B cell (primary cell): ENCODE measurements around the gene EHD1. TPM values are rescaled to one million over a fixed set of nuclear protein-coding genes. Genes with fewer than 3 reads are reported as not detected.
A peak's percentile ranks its signal among the peaks of the same experiment; 100 is the strongest.

ENCODE experiments used
- ATAC-seq: fragments of 200-7000 bp; cut with Tn5 transposase; one replicate; pipeline ENCODE4 v1.10.0; 2021; ENCODE audit warnings: low read depth, mild to moderate bottlenecking, moderate number of reproducible peaks, moderate library complexity
- CTCF ChIA-PET: fragments of 350-600 bp; sonication (Branson Sonifier 250); formaldehyde crosslinking; loops from one replicate; lab custom pipeline; 2021; ENCODE audit warnings: antibody characterized with exemption, inconsistent platforms; lab: Charles Lee
- POLR2A ChIA-PET: fragments of 350-600 bp; sonication (Branson Sonifier 250); formaldehyde crosslinking; loops from one replicate; lab custom pipeline; 2021; ENCODE audit warnings: antibody characterized with exemption; lab: Charles Lee
- DNase-seq: peaks from one replicate; pipeline ENCODE4 v3.0.0; 2013
- H2AFZ ChIP-seq: 2 replicates; pipeline ENCODE4 v1.6.1; 2012; ENCODE audit warnings: mild to moderate bottlenecking, low read depth, low read length; ENCODE audit not compliant: insufficient read depth, poor library complexity, severe bottlenecking
- H3K27ac ChIP-seq, 2 donors: 1 replicate in 1 of 2; 2 replicates in 1 of 2; pipeline ENCODE4 v1.5.1; 2012 to 2013; ENCODE audit warnings: low read length in 2 of 2, mild to moderate bottlenecking in 2 of 2, moderate library complexity in 1 of 2
- H3K27me3 ChIP-seq, 4 experiments: fragments of 200-600 bp in 1 of 4; sonication (generic) in 1 of 4; replicated peaks in 1 of 4; 1 replicate in 2 of 4; 2 replicates in 2 of 4; pipeline versions ENCODE4 v1.6.1 to v1.7.0; 2013 to 2016; ENCODE audit warnings: low read length in 3 of 4, mild to moderate bottlenecking in 2 of 4, mixed read lengths in 1 of 4, moderate library complexity in 1 of 4; ENCODE audit not compliant: insufficient read depth in 4 of 4, control insufficient read depth in 3 of 4; ENCODE audit errors: control extremely low read depth in 1 of 4
- H3K36me3 ChIP-seq, 2 experiments: replicated peaks in 1 of 2; 1 replicate in 1 of 2; 2 replicates in 1 of 2; pipeline versions ENCODE4 v1.6.1 to v1.7.1; 2013; ENCODE audit warnings: low read length in 1 of 2; ENCODE audit not compliant: insufficient read depth in 2 of 2, control insufficient read depth in 1 of 2; ENCODE audit errors: control extremely low read depth in 1 of 2, extremely low read depth in 1 of 2
- H3K4me1 ChIP-seq, 2 donors: fragments of 200-600 bp in 1 of 2; sonication (generic) in 1 of 2; 1 replicate in 1 of 2; 2 replicates in 1 of 2; pipeline versions ENCODE4 v1.5.1 to v1.6.1; 2013 to 2017; ENCODE audit warnings: low read length in 2 of 2; ENCODE audit not compliant: control insufficient read depth in 2 of 2, insufficient read depth in 2 of 2
- H3K4me2 ChIP-seq: replicated peaks from 2 replicates; pipeline ENCODE3; 2012; ENCODE audit warnings: mild to moderate bottlenecking, low read depth, low read length; ENCODE audit not compliant: poor library complexity, severe bottlenecking
- H3K4me3 ChIP-seq, 5 experiments: fragments of 200-600 bp in 1 of 5; sonication (generic) in 1 of 5; 1 replicate in 3 of 5; 2 replicates in 2 of 5; pipeline versions ENCODE4 v1.5.1 to v1.7.0; 2011 to 2016; ENCODE audit warnings: low read length in 4 of 5, mild to moderate bottlenecking in 4 of 5, low read depth in 2 of 5, control low read depth in 1 of 5, moderate library complexity in 1 of 5; ENCODE audit not compliant: insufficient read depth in 1 of 5; ENCODE audit errors: control extremely low read depth in 1 of 5, extremely low read depth in 1 of 5
- H3K79me2 ChIP-seq: fragments of 200-600 bp; sonication (generic); one replicate; pipeline ENCODE4 v1.6.0; 2016; ENCODE audit warnings: low read length; ENCODE audit not compliant: control insufficient read depth, insufficient read depth
- H3K9ac ChIP-seq: fragments of 200-600 bp; sonication (generic); 2 replicates; pipeline ENCODE4 v1.6.1; 2017; ENCODE audit warnings: mild to moderate bottlenecking, low read length, moderate library complexity
- H3K9me3 ChIP-seq, 3 donors: one replicate each; pipeline versions ENCODE4 v1.6.1 to v1.7.1; 2013; ENCODE audit warnings: low read length in 2 of 3; ENCODE audit not compliant: control insufficient read depth in 2 of 3, insufficient read depth in 1 of 3; ENCODE audit errors: control extremely low read depth in 1 of 3
- H4K20me1 ChIP-seq: 2 replicates; pipeline ENCODE4 v1.6.0; 2012; ENCODE audit warnings: mild to moderate bottlenecking, low read length; ENCODE audit not compliant: insufficient read depth, control insufficient read depth, poor library complexity, severe bottlenecking
- H3K27ac Mint-ChIP-seq: one replicate; pipeline ENCODE4 v1.8.0; 2021; ENCODE audit warnings: mixed read lengths
- H3K27me3 Mint-ChIP-seq: one replicate; pipeline ENCODE4 v1.8.0; 2021; ENCODE audit warnings: mixed read lengths
- H3K4me1 Mint-ChIP-seq: one replicate; pipeline ENCODE4 v1.8.0; 2021; ENCODE audit warnings: mixed read lengths
- H3K4me3 Mint-ChIP-seq: one replicate; pipeline ENCODE4 v1.8.0; 2021; ENCODE audit warnings: mixed read lengths
- H3K9me3 Mint-ChIP-seq: one replicate; pipeline ENCODE4 v1.8.0; 2022; ENCODE audit warnings: mixed read lengths; ENCODE audit not compliant: insufficient read depth
- CTCF ChIP-seq: fragments of 200-600 bp; IDR thresholded peaks from one replicate; pipeline ENCODE4 v1.8.0; 2022; ENCODE audit warnings: antibody characterized with exemption, mild to moderate bottlenecking
- EZH2 ChIP-seq: IDR thresholded peaks from 2 replicates; pipeline ENCODE4 v1.6.1; 2012; ENCODE audit warnings: borderline replicate concordance, low read depth, mild to moderate bottlenecking, moderate library complexity, low read length; ENCODE audit not compliant: insufficient read depth, poor library complexity, severe bottlenecking
- WGBS: methylation state at CpG from one replicate; pipeline ENCODE4 v1.1.5; 2013; ENCODE audit warnings: missing lambda C conversion rate; ENCODE audit not compliant: insufficient coverage; 5-methylcytosine and 5-hydroxymethylcytosine counted together
- intact Hi-C: fragments of 100-400 bp; cut with micrococcal nuclease; formaldehyde crosslinking; loops from one replicate; pipeline ENCODE4 v1.10.0; 2022
- polyA plus RNA-seq: library from polyadenylated mRNA; depleted of rRNA; stranded (reverse); fragments of >200 nt; gene quantifications from 2 replicates; pipeline ENCODE4 v1.2.3, GENCODE V29; 2012
- total RNA-seq, 2 donors: library from RNA; stranded (reverse); fragments of 120-200 nt in 1 of 2; gene quantifications; 1 replicate in 1 of 2; 2 replicates in 1 of 2; pipeline versions ENCODE4 v1.2.3 to v1.2.4, GENCODE V29; 2013 to 2022

EHD1 gene
- total and polyA plus RNA-seq, 2 donors (not counting 1 experiment from before 2014, with no cell fraction given), result 208 to 280 TPM

DNA sequence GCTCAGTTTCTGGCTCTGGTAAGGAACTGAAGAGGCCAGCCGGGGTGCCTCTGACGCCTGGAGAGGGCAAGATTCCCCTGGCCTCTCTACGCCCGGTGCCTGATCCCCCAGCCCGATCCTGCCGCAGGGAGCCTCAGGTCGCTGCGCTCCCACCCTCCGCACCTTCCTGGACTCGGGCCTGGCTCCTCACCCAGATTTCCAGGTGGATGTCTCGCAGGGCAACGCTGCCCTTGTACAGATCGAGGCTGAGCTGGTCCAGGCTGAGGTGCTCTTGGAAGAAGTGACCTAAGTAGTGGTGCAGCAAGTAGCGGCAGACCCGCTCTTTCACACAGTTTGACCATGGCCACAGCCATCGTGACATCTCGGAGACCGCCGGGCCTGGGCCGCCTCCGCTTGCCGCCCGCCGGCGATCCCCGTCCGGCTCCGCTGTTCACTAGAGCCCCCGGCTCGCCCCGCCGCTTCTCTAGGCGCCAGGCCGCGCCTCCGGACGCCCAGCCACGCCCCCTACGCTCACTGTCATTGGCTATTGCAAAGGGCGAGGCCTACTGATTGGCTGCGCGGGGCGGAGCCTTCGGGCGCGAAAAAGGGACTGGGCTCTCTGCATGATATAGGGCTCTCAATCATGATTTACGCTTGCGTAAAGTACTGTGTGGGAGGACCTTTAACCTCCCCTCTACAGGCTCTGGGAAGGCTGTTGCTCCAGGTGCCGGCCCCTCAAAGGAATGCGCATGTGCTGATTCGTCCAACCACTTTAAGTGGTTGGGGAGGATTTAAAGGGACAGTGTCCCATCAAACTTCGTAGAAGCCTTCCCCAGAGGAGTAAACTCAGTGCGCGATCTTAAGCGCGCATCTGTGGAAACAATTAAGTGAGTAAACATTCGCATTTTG lies 38.6 kb upstream of the EHD1 start, which contains the start of gene ATG2A:
TSS of gene ATG2A (minus strand) at position 435 of the 888 bp plus-strand sequence. CDS start at position 361, 74 bp downstream.
- Mint-ChIP-seq H3K27ac (peak within 1 kb of the TSS; percentile 91), H3K4me1 (peaks cover 34% of the 10 kb centered on the region), H3K27me3 (no peaks in the 10 kb centered on the region), H3K4me3 (peak within 1 kb of the TSS; percentile 88), H3K9me3 (no peaks in the 10 kb centered on the region)
- Histone ChIP-seq H3K27ac (peak within 1 kb of the TSS; percentile 44 to 84), H3K4me3 (peak within 1 kb of the TSS; percentile 86 to 96 (median 90)), H3K36me3 (peaks cover 0 to 22% of the 10 kb centered on the region in 2 experiments), H3K9me3 (no peaks in the 10 kb centered on the region), H4K20me1 (no peaks in the 10 kb centered on the region), H3K4me2 (peak within 1 kb of the TSS; percentile 100), H3K79me2 (peaks cover 22% of the 10 kb centered on the region), H3K9ac (peak within 1 kb of the TSS; percentile 97), H3K27me3 (no peaks in the 10 kb centered on the region), H2AFZ (peak within 1 kb of the TSS; percentile 78), H3K4me1 (peaks cover 19 to 33% of the 10 kb centered on the region in 2 donors)
- no peak for TF ChIP-seq CTCF
- TF ChIP-seq EZH2, result no peak
- under 1% methylated on average over 46 of the region's 57 CpGs for WGBS
- ATAC-seq, result peak; percentile 97
- CTCF ChIA-PET, result interaction anchor here (2.8 to 3.8 kb wide), 2 partner anchors 30 to 69 kb away, joined by 9 to 13 read pairs; no protein-coding TSS in a partner anchor
- intact Hi-C loops, result loop anchor here (1.0 to 10.0 kb wide), 9 partner anchors 7 to 198 kb away; partner anchors contain the start of genes ARL2, CDCA5, EHD1 and MAJIN
- POLR2A ChIA-PET, result interaction anchor here (0.6 to 0.9 kb wide), 2 partner anchors 31 to 58 kb away, joined by 3 to 4 read pairs; no protein-coding TSS in a partner anchor
- DNase-seq, result peak; percentile 99
